ENCODE data around the gene CENPB. TPM values are rescaled to one million over a fixed set of nuclear protein-coding genes. Genes with fewer than 3 reads are reported as not detected.

Gene CENPB
- total RNA-seq, 3 donors from 2014 or later, result 77.9 to 91.4 (median 89.2) TPM

Other genes with a start within 250 kb of the CENPB start
- not detected for gene GFRA4, start 123.3 kb downstream of the CENPB start, total RNA-seq
- not detected for gene ADAM33, start 104.7 kb downstream of the CENPB start, total RNA-seq
- gene SIGLEC1, start 74.1 kb downstream of the CENPB start, total RNA-seq, result under 1 TPM; 0.05 TPM
- under 1 TPM in 1 of 3 donors, not detected in 2; 0.08 TPM for gene HSPA12B, start 54.1 kb downstream of the CENPB start, total RNA-seq
- 100 to 1,000 TPM in 1 of 3 donors, 10 to 100 TPM in 2; 63.3 to 102 (median 84.2) TPM for gene ADISSP, start 19.0 kb downstream of the CENPB start, total RNA-seq
- gene SPEF1, start 5.3 kb downstream of the CENPB start, total RNA-seq, result under 1 TPM in 1 of 3 donors, not detected in 2; 0.18 TPM
- 10 to 100 TPM; 32.8 to 40.8 (median 34.7) TPM for gene CDC25B, start 9.6 kb upstream of the CENPB start, total RNA-seq
- 10 to 100 TPM; 14.2 to 17.3 (median 14.7) TPM for gene AP5S1, start 33.8 kb upstream of the CENPB start, total RNA-seq
- gene MAVS, start 60.1 kb upstream of the CENPB start, total RNA-seq, result 10 to 100 TPM; 25.5 to 26.2 (median 25.6) TPM
- gene PANK2, start 102.6 kb upstream of the CENPB start, total RNA-seq, result 10 to 100 TPM; 32.9 to 37.3 (median 34.1) TPM
- 1 to 10 TPM; 5.2 to 7.3 (median 7.2) TPM for gene RNF24, start 228.8 kb upstream of the CENPB start, total RNA-seq